Nephron progenitor cell (in vitro differentiated cells): Measurements from ENCODE around the gene GORASP1.

Experiments
- DNase-seq: peaks from one replicate; pipeline ENCODE4 v3.0.0; 2021
- H3K27ac Mint-ChIP-seq: 2 replicates; pipeline ENCODE4 v1.8.0; 2021; ENCODE audit warnings: mild to moderate bottlenecking, moderate library complexity, mixed read lengths
- H3K27me3 Mint-ChIP-seq: 2 replicates; pipeline ENCODE4 v1.8.0; 2021; ENCODE audit warnings: mild to moderate bottlenecking, low read depth, mixed read lengths; ENCODE audit not compliant: poor library complexity
- H3K36me3 Mint-ChIP-seq: 2 replicates; pipeline ENCODE4 v1.8.0; 2021; ENCODE audit warnings: low read depth, mixed read lengths
- H3K4me1 Mint-ChIP-seq: 2 replicates; pipeline ENCODE4 v1.8.0; 2021; ENCODE audit warnings: mixed read lengths
- H3K4me3 Mint-ChIP-seq: 2 replicates; pipeline ENCODE4 v1.8.0; 2021; ENCODE audit warnings: mild to moderate bottlenecking, moderate library complexity, mixed read lengths
- H3K9me3 Mint-ChIP-seq: 2 replicates; pipeline ENCODE4 v1.8.0; 2021; ENCODE audit warnings: mild to moderate bottlenecking, moderate library complexity, mixed read lengths
- TF ChIP-seq, protein P1 (sequence below): fragments of 200-600 bp; sonication (generic); IDR thresholded peaks from 2 replicates; pipeline ENCODE4 v1.5.0; 2021; ENCODE audit warnings: antibody characterized with exemption

GORASP1 gene

DNA sequence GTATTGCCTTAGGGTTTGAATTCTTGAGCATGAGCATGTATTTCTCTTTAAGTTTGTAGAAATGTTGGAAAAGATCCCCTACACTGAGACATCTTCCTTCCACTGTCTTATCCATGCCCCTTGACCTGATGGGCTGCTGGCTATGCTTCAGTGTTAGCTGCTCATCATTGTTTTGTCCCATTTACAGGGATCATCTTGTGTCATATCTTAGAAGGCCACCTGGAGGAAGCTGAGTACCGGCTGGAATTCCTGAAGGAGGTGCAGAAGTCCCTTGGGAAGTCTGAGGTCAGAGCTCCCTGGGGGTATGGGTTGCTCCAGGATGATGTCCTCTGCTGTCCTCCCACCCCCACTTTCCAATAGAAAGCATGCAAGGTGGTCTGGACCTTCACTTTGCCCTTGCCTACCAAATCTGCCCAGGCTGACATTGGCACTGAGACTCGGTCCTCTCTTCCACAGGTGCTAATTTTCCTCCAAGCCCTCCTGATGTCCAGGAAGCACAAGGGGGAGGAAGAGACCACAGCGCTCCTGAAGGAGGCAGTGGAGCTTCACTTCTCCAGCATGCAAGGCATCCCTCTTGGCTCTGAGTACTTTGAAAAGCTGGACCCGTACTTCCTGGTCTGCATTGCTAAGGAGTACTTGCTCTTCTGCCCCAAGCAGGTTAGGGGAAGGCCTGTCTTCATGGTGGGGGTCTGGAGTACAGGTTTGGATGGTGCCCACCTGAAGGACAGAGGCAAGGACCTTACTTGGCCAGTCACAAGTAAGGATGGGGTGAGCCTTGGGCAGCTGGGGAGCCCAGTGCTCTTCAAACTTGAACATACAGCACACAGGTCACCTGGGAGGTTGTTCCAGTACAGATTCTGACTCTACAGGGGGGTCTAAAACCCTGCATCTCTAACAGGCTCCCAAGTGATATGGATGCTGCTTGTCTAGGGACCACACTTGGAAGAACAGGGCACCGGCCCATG, 17.7 kb upstream of the GORASP1 start:
- no peak for DNase-seq
- Mint-ChIP-seq H3K27me3 (peaks cover 6% of the 10 kb centered on the region), H3K27ac (no peak overlapping the region), H3K4me3 (no peak overlapping the region), H3K9me3 (no peaks in the 10 kb centered on the region), H3K4me1 (peaks cover 44% of the 10 kb centered on the region), H3K36me3 (peaks cover 10% of the 10 kb centered on the region)
- TF ChIP-seq, protein P1, sequence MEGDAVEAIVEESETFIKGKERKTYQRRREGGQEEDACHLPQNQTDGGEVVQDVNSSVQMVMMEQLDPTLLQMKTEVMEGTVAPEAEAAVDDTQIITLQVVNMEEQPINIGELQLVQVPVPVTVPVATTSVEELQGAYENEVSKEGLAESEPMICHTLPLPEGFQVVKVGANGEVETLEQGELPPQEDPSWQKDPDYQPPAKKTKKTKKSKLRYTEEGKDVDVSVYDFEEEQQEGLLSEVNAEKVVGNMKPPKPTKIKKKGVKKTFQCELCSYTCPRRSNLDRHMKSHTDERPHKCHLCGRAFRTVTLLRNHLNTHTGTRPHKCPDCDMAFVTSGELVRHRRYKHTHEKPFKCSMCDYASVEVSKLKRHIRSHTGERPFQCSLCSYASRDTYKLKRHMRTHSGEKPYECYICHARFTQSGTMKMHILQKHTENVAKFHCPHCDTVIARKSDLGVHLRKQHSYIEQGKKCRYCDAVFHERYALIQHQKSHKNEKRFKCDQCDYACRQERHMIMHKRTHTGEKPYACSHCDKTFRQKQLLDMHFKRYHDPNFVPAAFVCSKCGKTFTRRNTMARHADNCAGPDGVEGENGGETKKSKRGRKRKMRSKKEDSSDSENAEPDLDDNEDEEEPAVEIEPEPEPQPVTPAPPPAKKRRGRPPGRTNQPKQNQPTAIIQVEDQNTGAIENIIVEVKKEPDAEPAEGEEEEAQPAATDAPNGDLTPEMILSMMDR: peak; percentile 7

DNA sequence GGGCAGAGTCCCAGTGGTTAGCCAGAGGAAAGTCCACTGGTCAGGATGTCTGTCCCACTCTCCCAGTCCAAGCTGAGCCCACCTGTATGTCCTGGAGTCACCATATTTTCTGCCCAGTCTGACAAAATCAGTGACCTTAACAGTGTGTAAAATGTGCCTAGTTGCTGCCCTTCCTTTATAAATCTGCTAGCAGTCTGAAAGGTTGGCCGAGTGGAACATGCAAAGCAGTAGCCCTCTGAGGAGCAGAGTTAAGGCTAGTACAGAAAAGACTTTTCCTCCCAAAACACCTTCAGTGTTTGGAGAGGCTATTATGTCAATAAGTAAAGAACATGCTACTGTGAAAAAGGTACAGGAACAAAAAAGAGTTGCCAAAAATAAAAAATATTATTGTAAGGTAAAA, 15.4 kb upstream of the GORASP1 start:
- Mint-ChIP-seq H3K27ac (no peak overlapping the region), H3K36me3 (peaks cover 5% of the 10 kb centered on the region), H3K9me3 (no peaks in the 10 kb centered on the region), H3K4me3 (no peak overlapping the region), H3K27me3 (peaks cover 6% of the 10 kb centered on the region), H3K4me1 (peaks cover 32% of the 10 kb centered on the region)
- TF ChIP-seq, protein P1: no peak
- DNase-seq: no peak

DNA sequence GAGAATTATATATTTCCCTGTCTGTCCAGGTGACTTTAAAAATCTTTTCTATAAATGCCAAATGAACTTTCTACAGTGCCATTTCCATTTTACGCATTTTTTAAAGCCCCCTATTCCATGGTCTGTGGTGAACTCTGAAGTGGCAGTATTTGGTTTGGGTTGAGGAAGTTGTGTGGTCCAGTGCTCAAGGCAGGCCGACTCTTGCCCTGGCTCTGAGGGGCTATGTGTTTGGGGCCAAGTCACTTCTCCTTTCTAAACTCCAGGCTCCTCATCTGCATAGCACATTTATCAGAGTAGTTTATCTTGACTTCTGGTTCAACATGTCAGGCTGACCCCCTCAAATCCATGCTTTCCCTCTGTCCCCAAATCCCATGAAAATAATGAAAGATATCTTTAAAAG, 14.2 kb upstream of the GORASP1 start:
- peaks cover 6% of the 10 kb centered on the region for H3K27me3 Mint-ChIP-seq
- peaks cover 21% of the 10 kb centered on the region for H3K4me1 Mint-ChIP-seq
- H3K36me3 Mint-ChIP-seq: peaks cover 5% of the 10 kb centered on the region
- H3K27ac Mint-ChIP-seq: no peak overlapping the region
- no peak for DNase-seq
- TF ChIP-seq, protein P1: no peak
- H3K9me3 Mint-ChIP-seq: no peaks in the 10 kb centered on the region
- no peak overlapping the region for H3K4me3 Mint-ChIP-seq

DNA sequence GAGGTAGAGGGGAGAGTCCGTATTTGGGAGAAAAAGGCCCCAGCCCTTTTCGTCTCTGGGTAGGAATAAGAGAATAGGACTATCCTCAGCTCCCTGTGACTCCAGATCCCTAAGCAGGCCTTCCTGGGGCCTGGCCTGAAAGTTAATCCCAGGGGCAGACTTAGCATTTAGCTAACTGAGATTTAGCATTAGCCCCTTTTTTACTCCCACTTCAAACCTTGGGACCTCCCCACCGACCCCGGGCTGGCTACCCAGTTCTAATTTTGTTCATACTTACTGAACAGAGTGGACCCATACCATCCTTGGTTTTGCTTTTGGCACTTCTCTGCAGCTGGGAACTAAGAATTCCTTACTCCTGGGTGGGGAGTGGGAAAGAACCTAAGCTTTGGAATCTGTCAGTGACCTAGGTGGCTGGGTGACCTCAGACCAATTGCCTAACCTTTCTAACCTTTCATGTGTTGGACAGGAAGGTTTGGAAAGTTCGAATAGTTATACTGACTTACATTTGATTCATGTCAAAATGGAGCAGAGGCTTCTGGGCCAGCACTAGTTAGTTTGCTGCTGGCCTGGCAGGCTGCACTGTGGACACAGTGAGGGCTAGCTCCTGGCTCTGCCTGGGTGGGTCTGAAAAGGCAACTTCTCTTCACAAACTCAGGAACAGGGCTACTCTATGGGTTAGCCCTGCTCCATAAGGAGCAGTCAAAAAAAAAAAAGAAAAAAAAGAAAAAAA, 11.7 kb upstream of the GORASP1 start:
- peaks cover 6% of the 10 kb centered on the region for H3K27me3 Mint-ChIP-seq
- TF ChIP-seq, protein P1: no peak
- no peak for DNase-seq
- H3K4me1 Mint-ChIP-seq: peaks cover 16% of the 10 kb centered on the region
- H3K4me3 Mint-ChIP-seq: no peak overlapping the region
- H3K9me3 Mint-ChIP-seq: no peaks in the 10 kb centered on the region
- H3K36me3 Mint-ChIP-seq: peaks cover 5% of the 10 kb centered on the region
- no peak overlapping the region for H3K27ac Mint-ChIP-seq

DNA sequence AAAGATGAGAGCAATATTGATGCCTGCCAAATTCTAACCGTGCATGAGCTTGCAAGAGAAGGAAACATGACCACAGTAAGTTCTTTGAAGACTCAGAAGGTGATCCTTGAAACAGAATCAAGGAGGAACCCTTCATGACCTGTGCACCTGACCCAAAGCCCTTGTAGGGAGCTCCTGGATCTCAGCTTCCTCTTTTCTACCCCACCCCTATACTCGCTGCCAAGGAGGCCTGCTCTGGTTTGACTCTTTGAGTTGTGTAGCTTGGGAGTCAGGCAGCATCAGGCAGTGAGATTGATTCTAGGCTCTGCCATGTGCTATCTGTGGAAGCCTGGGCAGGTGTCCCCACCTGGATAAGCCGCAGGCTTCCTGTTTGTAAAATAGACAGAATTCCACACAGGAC, 10.7 kb upstream of the GORASP1 start:
- Mint-ChIP-seq H3K4me3 (no peak overlapping the region), H3K27me3 (peaks cover 8% of the 10 kb centered on the region), H3K36me3 (peaks cover 5% of the 10 kb centered on the region), H3K27ac (peak overlapping the region; percentile 81), H3K4me1 (peaks cover 16% of the 10 kb centered on the region), H3K9me3 (no peaks in the 10 kb centered on the region)
- TF ChIP-seq, protein P1: no peak
- DNase-seq: no peak
